C1 segment of cervical spinal cord (tissue), 14 donors: ENCODE data around the gene NCEH1.
"Not testable (repeated sequence)": the region's sequence is repeated elsewhere in the genome, so short reads cannot be mapped to it uniquely, and the experiment has no call there.

Source experiments
- DNase-seq, 14 donors: peaks; one replicate each; lab custom pipeline; 2025; lab: John Stamatoyannopoulos, UW

Gene NCEH1

DNA sequence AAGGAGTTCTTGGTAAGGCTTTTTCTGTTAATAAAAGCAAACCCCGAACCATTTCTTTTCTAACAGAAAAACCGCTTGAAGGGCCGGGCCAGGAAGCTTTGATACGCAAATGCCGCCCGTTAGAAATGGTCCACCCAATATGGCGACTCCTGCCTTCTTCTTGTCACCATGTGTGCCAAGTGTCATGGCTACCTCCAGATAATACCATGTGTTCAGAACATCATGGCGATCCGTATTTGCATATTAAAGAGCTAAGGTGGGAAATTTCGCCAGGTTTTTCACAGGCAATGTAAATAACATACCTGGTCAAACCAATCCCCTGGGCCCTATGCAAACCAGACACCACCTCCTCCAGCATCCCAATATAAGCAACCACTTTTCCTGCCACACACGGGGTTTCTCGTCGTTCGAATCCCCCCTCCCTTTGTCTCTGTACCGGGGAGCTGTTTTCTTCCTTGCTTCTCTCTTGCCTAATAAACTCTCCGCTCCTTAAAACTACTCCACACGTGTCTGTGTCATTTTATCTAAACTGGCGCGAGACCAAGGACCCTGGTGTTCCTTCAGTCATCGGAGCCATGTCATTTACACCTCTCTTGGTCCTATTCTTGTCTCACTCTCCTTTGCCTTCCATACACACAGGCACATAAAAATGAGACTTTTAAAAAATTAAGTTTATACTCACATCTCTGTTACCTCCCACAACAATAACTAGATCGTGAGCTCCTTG, 34.5 kb downstream of the NCEH1 start:
- DNase-seq, result no peak

DNA sequence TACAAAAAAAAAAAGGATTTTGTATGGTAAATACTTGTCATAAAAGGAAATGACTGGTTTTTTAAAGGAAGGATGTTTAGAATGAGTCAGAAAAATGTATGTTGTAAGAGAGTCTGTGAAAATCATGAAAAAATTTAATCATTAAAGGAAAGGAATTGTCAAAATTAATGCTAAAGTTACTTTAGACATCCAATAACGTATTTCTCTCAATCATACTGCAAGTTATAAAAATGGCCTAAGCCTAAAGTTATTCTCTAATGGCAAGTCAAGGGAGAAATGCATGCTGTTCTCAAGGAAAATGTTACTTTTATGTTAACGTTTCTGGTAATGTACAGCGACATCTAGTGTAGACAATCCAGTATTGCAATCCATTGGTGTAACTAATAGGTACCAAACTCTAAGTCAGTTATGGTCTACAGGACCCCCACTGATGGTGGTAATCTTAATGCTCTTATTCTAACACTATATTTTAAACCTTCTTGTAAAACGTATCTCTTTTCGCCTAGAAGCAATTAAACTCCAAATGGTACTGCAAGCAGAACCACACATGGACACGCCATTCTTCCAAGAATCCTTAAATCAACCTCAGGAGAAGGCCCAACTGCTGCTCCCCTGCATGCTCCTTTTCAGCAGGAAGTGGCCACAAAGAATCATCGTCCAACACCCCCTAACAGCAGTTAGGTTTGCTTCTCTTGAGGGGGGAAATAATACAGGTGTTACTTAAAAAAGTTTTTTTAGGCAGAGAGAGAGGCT, 35.2 kb downstream of the NCEH1 start:
- DNase-seq, result no peak

DNA sequence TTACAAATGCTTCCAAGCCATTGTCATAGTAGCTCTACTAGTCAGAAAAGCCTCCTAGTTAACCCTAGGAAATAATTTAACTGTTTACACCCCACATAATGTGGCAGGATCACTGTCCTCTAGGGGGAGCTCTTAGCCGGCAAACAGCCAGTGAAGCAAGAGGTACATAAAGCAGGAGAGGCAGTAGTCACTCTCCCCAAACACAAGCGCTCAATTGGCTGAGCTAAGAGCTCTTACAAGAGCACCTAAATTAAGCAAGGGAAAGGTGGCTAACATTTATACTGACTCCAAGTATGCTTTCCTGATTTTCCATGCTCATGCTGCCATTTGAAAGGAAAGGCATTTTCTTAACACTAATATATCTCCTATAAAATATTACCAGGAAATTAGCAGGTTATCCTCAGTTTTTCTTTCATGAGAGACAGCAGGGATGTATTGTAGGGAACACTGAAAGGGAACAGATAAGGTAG, 37.6 kb downstream of the NCEH1 start:
- DNase-seq, result peak in 2 of 14 donors; percentile 5 to 8

DNA sequence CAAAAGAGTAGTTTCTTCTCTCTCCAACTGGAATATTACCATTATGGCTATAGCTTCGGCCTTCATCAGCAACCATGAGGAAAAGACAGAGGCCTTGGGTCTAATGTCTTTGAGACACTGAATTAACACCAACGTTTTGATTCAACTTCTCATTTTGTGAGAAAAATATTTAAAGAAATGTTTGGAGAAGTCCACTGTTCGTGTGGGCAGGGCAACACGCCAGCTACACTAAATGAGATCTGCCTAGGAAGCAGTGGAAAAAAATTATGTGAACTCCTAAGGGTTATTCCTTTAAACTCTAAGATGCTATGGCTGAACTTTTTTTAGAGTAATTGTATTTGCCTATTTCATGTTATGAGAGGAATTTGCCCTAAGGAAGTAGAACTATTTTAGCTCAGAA, 41.8 kb downstream of the NCEH1 start:
- DNase-seq, result no peak

DNA sequence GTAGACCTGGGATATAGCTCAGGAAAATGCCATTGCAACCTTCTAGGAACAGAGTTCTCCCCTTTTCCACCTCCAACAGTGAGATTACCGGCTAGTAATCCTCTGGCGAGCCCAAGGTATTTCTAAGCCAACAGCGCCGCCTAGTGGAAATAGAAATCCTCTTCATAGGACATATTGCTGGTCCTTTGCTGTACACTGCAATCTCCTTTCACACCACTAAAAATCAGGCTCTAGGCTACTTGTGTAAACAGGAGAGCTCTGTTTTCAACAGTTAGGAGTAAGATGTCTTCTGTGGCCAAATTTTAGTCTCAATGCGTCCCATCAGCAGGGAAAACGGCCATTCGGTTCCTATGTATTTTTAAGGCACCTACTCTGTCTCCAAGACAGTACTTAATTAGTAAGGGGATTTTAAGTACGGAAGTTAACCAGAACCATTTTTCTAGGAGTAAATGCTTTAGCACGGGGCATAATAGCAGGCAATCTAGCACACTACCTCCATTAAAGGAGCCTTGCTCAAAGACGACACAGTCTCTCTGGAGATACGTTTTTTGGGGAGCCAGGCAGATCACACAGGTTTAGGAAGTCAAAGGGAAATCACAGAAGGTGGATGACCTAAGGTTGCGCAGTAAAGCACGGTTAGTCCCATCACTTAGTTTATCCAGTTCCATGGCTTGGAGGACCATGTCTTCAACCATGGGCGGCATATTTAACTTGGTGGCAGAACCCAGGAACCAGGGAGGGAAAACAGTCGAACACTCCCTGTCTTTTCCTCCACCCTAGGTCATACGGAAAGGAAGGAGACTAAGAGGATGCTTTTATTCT, 43.8 kb downstream of the NCEH1 start:
- DNase-seq, result peak in 10 of 14 donors; percentile 19 to 65 (median 38)

DNA sequence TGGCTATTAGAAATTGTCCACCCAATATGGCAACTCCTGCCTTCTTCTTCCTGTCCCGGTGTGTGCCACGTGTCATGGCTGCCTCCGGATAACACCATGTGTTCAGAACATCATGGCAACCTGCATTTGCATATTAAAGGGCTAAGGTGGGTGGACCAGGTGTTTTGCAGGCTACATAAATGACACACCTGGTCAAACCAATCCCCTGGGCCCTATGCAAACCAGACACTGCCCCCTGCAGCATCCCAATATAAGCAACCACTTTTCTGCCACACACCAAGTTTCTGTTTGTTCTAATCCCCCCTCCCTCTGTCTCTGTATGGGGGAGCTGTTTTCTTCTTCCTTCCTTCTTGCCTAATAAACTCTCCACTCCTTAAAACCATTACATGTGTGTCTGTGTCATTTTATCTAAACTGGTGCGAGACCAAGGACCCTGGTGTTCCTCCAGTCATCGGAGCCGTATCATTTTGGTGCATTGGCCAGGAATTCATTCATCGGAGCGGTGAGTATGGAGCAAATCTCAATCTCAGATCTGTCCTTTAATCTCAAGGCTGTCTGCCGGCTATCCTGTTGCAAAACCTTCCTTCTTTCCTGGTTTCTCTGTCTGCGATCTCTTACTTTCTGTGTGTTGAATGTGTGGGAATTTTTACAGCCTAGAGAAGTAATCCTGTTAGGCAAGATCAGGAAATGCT, 44.5 kb downstream of the NCEH1 start:
- DNase-seq, result no peak

DNA sequence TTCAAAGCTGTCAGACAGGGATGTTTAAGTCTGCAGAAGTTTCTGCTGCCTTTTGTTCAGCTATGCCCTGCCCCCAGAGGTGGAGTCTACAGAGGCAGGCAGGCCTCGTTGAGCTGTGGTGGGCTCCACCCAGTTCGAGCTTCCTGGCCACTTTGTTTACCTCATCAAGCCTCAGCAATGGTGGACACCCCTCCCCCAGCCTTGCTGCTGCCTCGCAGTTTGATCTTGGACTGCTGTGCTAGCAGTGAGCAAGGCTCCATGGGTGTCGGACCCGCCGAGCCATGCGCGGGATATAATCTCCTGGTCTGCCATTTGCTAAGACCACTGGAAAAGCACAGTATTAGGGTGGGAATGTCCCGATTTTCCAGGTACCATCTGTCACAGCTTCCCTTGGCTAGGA, 45.4 kb downstream of the NCEH1 start:
- DNase-seq, result not testable (repeated sequence)

DNA sequence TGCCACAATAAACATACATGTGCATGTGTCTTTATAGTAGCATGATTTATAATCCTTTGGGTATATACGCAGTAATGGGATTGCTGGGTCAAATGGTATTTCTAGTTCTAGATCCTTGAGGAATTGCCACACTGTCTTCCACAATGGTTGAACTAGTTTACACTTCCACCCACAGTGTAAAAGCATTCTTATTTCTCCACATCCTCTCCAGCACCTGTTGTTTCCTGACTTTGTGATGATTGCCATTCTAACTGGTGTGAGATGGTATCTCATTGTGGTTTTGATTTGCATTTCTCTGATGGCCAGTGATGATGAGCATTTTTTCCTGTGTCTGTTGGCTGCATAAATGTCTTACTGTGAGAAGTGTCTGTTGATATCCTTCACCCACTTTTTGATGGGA, 50.4 kb downstream of the NCEH1 start:
- DNase-seq, result not testable (repeated sequence)

DNA sequence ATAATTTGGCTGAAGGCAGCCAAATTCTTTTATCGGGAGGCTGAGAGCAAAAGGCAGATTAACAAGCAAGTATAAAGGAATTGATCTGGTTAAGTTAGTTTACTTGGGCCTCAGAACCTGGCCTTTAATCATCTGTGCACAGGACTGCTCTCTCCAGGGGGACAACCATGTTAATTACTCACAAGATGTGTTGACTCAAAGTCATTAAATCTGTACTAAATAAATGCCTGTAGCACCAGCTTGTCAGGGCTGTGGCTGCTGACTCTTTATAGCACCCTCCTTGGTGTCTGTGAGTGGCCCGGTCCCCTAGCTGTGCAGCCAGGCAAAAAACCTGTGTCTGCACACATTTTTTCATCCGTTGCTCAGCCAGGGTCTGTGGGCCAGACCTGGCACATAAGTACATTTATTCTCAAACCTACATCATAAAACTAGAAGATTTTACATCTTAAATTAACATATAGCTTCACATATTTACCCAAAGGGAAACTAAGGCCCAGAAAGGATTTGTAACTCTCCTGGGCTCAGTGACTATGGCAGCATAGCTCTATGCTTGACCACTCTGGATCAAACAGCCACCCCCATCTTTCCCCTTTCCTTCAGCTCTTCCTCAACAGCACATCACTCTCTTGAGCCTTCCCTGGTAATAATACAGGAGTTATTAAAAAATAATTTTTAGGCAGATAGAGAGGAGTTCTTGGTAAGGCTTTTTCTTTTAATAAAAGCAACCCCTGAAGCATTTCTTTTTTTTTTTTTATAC, 51.4 kb downstream of the NCEH1 start:
- no peak for DNase-seq

DNA sequence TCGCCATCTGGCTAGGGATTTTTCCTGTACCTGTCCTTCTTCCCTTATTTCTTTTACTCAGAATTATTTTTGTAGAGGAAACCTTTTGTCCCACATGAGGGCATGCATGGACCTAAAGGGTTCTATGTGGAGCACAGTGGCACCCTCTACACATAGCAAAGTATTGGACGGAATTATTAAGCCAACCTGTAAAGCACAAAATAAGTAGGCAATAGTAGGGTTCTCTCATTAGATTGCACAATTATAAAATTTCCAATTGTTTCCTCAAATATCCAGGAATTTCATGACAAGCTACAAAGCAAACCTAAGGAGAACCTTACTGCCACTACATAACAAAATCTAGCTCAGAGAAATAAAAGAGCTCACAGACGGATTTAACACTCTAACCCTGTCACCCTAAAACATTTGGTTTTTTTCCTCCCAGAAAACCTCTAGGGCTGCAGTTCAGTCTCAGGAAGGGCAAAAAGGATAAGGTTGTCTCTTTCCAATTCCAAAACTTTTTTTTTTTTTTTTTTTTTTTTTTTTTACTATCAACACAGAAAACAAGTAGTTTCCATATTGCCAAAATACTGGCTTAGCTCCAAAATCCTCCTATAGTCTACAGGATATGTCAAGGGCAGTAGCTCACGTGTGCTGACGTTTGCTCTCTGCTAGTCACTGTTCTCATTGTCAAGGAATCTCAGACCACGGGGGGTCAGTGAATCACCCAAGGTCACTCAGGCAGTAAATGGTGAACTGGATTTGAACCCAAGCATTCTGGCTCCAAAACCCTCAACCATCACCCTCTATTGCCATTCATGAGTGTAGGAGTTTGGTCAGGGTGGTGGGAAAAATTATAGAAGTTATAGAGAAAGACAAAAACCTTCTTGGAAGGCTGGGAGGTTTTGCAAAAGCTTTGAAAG, 52.3 kb downstream of the NCEH1 start:
- DNase-seq, result no peak

DNA sequence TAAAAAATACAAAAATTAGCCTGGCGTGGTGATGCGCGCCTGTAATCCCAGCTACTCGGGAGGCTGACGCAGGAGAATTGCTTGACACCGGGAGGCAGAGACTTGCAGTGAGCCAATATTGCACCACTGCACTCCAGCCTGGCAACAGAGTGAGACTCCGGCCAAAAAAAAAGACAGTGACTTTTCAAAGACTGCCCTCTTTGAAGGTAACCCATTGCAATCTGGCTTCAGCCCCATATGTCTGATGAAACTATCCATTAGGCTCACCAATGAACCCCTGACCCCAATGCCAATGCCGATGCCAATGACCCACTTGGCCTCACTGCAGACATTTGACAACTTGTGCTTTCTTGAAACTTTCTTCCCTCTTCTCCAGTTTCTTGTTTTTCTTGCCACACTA, 54.3 kb downstream of the NCEH1 start:
- no peak for DNase-seq

DNA sequence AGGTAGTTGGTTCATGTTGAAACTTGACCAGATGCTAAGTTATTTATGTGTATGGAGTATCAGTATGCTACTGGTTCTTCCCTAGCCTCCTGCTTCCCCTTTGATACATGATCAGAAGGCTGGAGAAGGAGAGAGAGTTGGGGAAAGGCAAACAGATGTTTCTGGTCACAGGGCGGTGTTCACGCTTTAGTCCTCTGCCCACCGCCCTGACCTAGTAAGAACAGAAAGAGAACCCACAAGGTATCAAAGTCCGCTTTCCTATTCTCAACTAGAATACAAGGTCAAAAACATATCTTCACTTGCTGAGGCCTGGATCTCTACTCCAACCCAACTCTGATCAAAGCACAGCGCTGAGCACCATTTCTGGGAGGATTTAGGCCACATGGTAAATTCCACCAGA, 55.5 kb downstream of the NCEH1 start:
- DNase-seq, result no peak

DNA sequence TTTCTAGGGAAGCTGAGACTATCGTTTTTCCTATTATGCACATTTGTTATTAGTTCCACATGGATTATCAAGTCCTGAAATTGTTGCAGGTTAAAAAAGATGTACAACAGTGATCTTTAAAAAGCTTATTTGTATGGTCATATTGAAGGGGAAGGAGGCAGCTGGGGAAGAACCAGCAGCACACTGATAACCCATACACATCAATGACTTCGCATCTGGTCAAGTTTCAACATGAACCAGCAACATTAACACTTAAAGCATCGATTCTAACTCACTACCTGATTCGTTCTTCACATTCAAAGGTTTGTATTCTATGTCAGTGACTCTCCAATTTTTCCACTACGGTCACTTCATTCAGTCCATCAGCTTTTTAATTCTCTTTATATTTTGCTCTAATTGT, 56.4 kb downstream of the NCEH1 start:
- no peak for DNase-seq

DNA sequence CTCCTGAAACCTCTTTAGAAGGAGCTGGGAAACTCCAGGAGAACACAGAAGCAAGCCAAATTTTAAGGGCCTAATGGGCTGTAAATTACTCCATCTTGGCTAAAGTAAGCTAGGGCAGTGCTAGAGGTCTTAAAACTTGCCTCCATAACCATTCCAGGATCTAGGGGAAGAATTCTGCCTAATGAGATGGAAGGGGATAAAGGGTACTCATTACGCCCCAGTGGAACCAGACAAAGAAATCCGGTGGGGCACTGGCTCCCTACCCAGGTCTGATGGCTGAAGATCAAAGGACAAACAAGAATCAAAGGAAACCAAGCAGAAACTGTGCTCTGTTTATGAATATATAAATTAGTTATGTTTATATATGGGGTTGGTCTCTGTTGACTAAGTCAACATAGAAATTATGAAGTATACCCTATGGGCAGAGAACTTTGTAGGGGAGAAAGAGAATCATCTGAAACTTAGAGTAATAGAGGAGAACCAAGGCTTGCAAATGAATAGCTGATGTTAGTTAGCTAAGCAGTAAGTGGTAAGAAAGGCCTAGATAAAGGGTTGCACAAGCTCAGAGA, 57.8 kb downstream of the NCEH1 start:
- DNase-seq, result no peak

DNA sequence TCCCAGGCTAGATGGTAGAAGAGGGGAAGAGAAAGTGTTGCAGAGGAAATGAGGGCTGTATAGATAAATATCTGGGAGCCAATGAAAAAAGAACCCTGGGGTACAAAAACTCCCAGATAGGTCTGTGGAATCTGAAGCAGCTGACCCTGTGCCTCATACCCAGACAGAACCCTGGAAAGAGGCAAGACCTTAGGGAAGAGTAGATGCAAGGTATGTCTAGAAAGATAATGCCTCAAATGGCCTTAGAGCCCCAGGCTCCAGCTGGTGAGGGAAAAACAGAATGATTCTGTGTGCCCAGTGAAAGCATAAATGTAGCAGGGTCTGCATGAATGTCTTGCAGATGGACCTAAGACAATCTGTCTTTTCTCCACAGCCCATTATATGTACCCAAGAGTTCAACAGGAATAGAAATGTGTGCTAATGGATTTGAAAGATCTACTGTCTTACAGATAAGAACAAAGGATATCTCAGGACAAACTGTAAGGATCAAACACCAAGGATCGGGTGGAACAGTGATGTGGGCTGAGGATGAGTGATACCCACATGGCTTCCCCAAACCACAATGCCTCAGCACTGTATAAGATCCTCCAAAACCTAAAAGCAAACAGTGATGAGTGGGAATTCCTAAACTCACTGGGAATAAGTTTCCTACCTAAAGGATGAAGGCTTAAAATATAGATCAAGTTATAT, 58.8 kb downstream of the NCEH1 start:
- no peak for DNase-seq

DNA sequence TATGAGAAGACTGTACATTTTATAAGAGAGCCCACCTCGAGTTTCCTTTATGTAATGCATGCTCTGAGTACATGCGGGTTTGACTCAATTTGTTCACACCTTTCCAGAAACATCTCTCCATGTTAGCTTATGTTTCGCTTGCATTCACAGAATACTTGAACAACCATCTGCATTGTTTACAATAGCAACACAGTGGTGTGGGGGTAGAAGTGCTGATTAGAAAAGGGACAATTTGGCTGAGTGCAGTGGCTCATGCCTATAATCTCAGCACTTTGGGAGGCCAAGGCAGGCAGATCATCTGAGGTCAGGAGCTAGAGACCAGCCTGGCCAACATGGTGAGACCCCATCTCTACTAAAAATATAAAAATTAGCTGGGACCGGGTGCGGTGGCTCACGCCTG, 60.9 kb downstream of the NCEH1 start:
- DNase-seq, result no peak

DNA sequence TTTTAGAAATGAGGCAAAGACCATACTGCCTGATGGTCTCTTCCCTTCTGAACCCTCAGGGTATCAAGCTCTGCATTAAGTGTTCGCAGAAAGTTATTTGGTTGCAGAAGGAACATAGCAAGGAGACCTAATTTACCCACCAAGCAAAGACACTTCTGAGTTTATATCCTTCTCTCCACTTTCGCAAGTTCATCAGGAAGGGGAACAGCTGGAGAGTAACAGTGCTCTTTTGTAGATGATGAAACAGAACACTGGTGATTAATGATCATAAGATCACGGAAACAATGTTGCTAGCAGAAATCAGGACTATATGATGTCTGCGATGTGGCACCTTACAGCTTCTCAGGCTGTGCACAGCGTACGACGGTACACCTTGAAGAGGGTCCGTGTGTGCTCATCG, 62.1 kb downstream of the NCEH1 start:
- DNase-seq, result no peak

DNA sequence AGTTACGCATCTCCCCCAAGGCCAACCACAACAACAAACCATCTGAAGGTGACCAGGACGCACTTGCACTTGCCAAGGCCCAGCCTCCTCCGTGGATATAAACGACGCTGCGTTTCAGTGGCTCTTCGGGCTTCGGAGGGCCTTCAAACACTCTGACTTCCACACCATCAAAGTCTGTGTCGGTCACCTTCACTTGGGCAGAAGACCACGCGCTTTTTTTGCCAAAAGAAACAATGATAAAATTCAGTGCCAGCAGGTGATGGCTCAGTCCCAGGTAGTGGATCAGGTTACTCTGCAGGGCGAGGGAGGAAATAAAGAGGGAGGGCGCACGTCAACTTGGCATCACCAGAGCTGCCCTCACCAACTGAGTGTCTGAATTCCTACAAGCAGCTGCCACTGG, 63.0 kb downstream of the NCEH1 start:
- peak in 1 of 14 donors; percentile 15 for DNase-seq

DNA sequence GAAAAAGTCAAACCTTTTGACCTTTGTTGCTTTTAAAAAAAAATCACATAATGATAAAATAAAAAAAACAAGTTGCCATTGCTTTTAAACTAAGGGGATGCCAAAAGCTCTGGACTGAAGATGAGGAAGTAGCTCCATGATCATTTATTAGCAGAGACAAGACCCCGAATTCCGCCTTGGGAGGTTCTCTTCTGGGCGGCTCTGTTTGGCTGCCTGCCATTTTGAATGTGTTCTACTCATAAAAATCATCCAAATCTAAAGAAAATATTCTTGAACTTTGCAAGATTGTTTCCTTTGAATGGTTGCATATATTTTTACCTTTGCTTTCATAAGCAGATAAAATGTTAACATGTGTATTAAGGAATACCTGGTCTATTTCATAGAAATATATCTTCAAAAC, 63.8 kb downstream of the NCEH1 start:
- no peak for DNase-seq
